Measurements from ENCODE around the gene KRTAP10-2.
A peak's percentile ranks its signal among the peaks of the same experiment; 100 is the strongest.
"Not testable (repeated sequence)": the region's sequence is repeated elsewhere in the genome, so short reads cannot be mapped to it uniquely, and the experiment has no call there.

The KRTAP10-2 gene

GRCh38 chr21:44567481-44568171, 16.3 kb upstream of the KRTAP10-2 start:
- no peak for DNase-seq (ENCODE audit: low read depth in 3 of 3)

GRCh38 chr21:44566403-44566802, 15.1 kb upstream of the KRTAP10-2 start:
- DNase-seq (ENCODE audit: low read depth in 3 of 3): no peak

GRCh38 chr21:44564886-44565598, 13.7 kb upstream of the KRTAP10-2 start:
- no peak for DNase-seq (ENCODE audit: low read depth in 3 of 3)

- no peak for DNase-seq (ENCODE audit: low read depth in 3 of 3)
Measured at GRCh38 chr21:44564099-44564498, 12.8 kb upstream of the KRTAP10-2 start.

GRCh38 chr21:44558695-44559094, 7.4 kb upstream of the KRTAP10-2 start, which contains the start of gene KRTAP10-3:
Gene KRTAP10-3 (minus strand): TSS chr21:44558795. CDS start chr21:44558715, 80 bp downstream.
- no peak for DNase-seq (ENCODE audit: low read depth in 3 of 3)

GRCh38 chr21:44558329-44558675, 7.0 kb upstream of the KRTAP10-2 start:
- not testable (repeated sequence) for DNase-seq (ENCODE audit: low read depth in 3 of 3)

- DNase-seq (ENCODE audit: low read depth in 3 of 3): no peak
Measured at GRCh38 chr21:44557491-44558328, 6.4 kb upstream of the KRTAP10-2 start.

GRCh38 chr21:44556879-44557278, 5.6 kb upstream of the KRTAP10-2 start:
- DNase-seq (ENCODE audit: low read depth in 3 of 3): no peak

- no peak for DNase-seq (ENCODE audit: low read depth in 3 of 3)
Measured at GRCh38 chr21:44555200-44555875, 4.0 kb upstream of the KRTAP10-2 start.

GRCh38 chr21:44552681-44553080, 1.4 kb upstream of the KRTAP10-2 start:
- DNase-seq (ENCODE audit: low read depth in 3 of 3): no peak

GRCh38 chr21:44552136-44552535, 831 bp upstream of the KRTAP10-2 start:
- DNase-seq (ENCODE audit: low read depth in 3 of 3): no peak

- DNase-seq (ENCODE audit: low read depth in 3 of 3): no peak
Measured at GRCh38 chr21:44550807-44551206, 498 bp downstream of the KRTAP10-2 start.

GRCh38 chr21:44550285-44550684, 1.0 kb downstream of the KRTAP10-2 start:
- DNase-seq (ENCODE audit: low read depth in 3 of 3): not testable (repeated sequence)

- no peak for DNase-seq (ENCODE audit: low read depth in 3 of 3)
Measured at GRCh38 chr21:44549525-44550211, 1.6 kb downstream of the KRTAP10-2 start.

- DNase-seq (ENCODE audit: low read depth in 3 of 3): no peak
Measured at GRCh38 chr21:44548922-44549321, 2.4 kb downstream of the KRTAP10-2 start.

- no peak for DNase-seq (ENCODE audit: low read depth in 3 of 3)
Measured at GRCh38 chr21:44548381-44548780, 2.9 kb downstream of the KRTAP10-2 start.

- peak in 1 of 3 experiments; percentile 10 for DNase-seq (ENCODE audit: low read depth in 3 of 3)
Measured at GRCh38 chr21:44547656-44548331, 3.5 kb downstream of the KRTAP10-2 start.

GRCh38 chr21:44544566-44544965, 6.7 kb downstream of the KRTAP10-2 start:
- no peak for DNase-seq (ENCODE audit: low read depth in 3 of 3)

- DNase-seq (ENCODE audit: low read depth in 3 of 3): no peak
Measured at GRCh38 chr21:44542716-44543115, 8.6 kb downstream of the KRTAP10-2 start.

GRCh38 chr21:44540741-44541288, 10.5 kb downstream of the KRTAP10-2 start:
- DNase-seq (ENCODE audit: low read depth in 3 of 3): no peak
